NCI-H2196 (cell line): ENCODE results near the gene ABCD1.
A peak's percentile ranks its signal among the peaks of the same experiment; 100 is the strongest.
"Not testable (repeated sequence)": the region's sequence is repeated elsewhere in the genome, so short reads cannot be mapped to it uniquely, and the experiment has no call there.

ENCODE experiments used
- DNase-seq: peaks from one replicate; lab custom pipeline; 2025; ENCODE audit not compliant: unreplicated experiment; lab: John Stamatoyannopoulos, UW

ABCD1 gene

GRCh38 chrX:153724252-153725038 lies at the start of gene ABCD1, which contains the start of gene BCAP31:
ABCD1 (plus strand) TSS chrX:153724856; CDS start chrX:153725267, 411 bp downstream.
BCAP31 (minus strand) TSS chrX:153724387; CDS start chrX:153723244, 1,143 bp downstream.
- peak; percentile 86 for DNase-seq

GRCh38 chrX:153681175-153681574 lies 43.5 kb upstream of the ABCD1 start:
- no peak for DNase-seq

GRCh38 chrX:153683486-153683885 lies 41.2 kb upstream of the ABCD1 start:
- DNase-seq: not testable (repeated sequence)

GRCh38 chrX:153684467-153685155 lies 40.0 kb upstream of the ABCD1 start:
- DNase-seq: no peak

- no peak for DNase-seq
Measured at GRCh38 chrX:153685156-153685536, 39.5 kb upstream of the ABCD1 start.

- DNase-seq: no peak
Measured at GRCh38 chrX:153685751-153686696, 38.6 kb upstream of the ABCD1 start.

GRCh38 chrX:153686711-153687110 lies 37.9 kb upstream of the ABCD1 start:
- DNase-seq: no peak

- peak; percentile 49 for DNase-seq
Measured at GRCh38 chrX:153687121-153688039, 37.3 kb upstream of the ABCD1 start, which contains the start of gene SLC6A8. SLC6A8 (plus strand) TSS chrX:153687926; CDS start chrX:153688575, 649 bp downstream.

- no peak for DNase-seq
Measured at GRCh38 chrX:153688071-153688470, 36.6 kb upstream of the ABCD1 start.

- DNase-seq: no peak
Measured at GRCh38 chrX:153688506-153688905, 36.1 kb upstream of the ABCD1 start.

GRCh38 chrX:153688911-153689590 lies 35.6 kb upstream of the ABCD1 start:
- no peak for DNase-seq

- DNase-seq: no peak
Measured at GRCh38 chrX:153689654-153690465, 34.8 kb upstream of the ABCD1 start.

- no peak for DNase-seq
Measured at GRCh38 chrX:153690466-153690865, 34.2 kb upstream of the ABCD1 start.

- DNase-seq: not testable (repeated sequence)
Measured at GRCh38 chrX:153691032-153691827, 33.4 kb upstream of the ABCD1 start.

GRCh38 chrX:153692003-153692402 lies 32.7 kb upstream of the ABCD1 start:
- no peak for DNase-seq

- no peak for DNase-seq
Measured at GRCh38 chrX:153692611-153693156, 32.0 kb upstream of the ABCD1 start.
